Tibial nerve (tissue), 3 donors: ENCODE measurements around the gene TMEM53.

Experiments used
- CTCF ChIP-seq, 5 experiments: fragments of 200-600 bp in 3 of 5; fragments of 450-650 bp in 2 of 5; sonication (generic) in 3 of 5; IDR thresholded peaks; one replicate each; pipeline ENCODE4 v1.5.1; 2016 to 2019; ENCODE audit warnings: antibody characterized with exemption in 5 of 5, mild to moderate bottlenecking in 3 of 5, moderate library complexity in 2 of 5
- POLR2A ChIP-seq, 2 donors: fragments of 450-650 bp; IDR thresholded peaks; one replicate each; pipeline ENCODE4 v1.6.1; 2017; ENCODE audit warnings: antibody characterized with exemption in 2 of 2, mild to moderate bottlenecking in 2 of 2, moderate library complexity in 2 of 2

GRCh38 chr1:44693900-44694299 lies 19.6 kb upstream of the TMEM53 start:
- TF ChIP-seq CTCF (IDR thresholded peaks at IDR 0.05) (no peak), POLR2A (IDR thresholded peaks at IDR 0.05) (no peak)
